A549 (cell line): ENCODE results near the gene MRPS18B. TPM values are rescaled to one million over a fixed set of nuclear protein-coding genes. Genes with fewer than 3 reads are reported as not detected.
A peak's percentile ranks its signal among the peaks of the same experiment; 100 is the strongest.

ENCODE experiments used
- ATAC-seq, 2 experiments: fragments of 200-7000 bp in 1 of 2; fragments of >200 bp in 1 of 2; cut with Nextera tagmentation in 1 of 2; cut with Tn5 transposase in 1 of 2; 3 replicates each; pipeline versions ENCODE4 v1.8.0 to v1.9.1; 2018 to 2020; ENCODE audit warnings: mild to moderate bottlenecking in 1 of 2, moderate library complexity in 1 of 2
- CTCF ChIA-PET: fragments of 300-600 bp; sonication (Branson Sonifier 250); formaldehyde crosslinking; extraction: SDS; loops from one replicate; lab custom pipeline; 2021; ENCODE audit warnings: antibody characterized with exemption, inconsistent platforms; lab: Yijun Ruan, JAX
- POLR2A ChIA-PET: fragments of 350-600 bp; formaldehyde crosslinking; extraction: SDS; loops from one replicate; lab custom pipeline; 2021; ENCODE audit warnings: antibody characterized with exemption, inconsistent platforms; lab: Yijun Ruan, JAX
- DNase-seq, 2 experiments: peaks; one replicate each; pipeline versions ENCODE4 v3.0.0 to v3.0.0-alpha.2; 2011 to 2016; ENCODE audit warnings: low read depth in 1 of 2, low spot score in 1 of 2
- FAIRE-seq: peaks from 2 replicates; lab custom pipeline; 2011; peaks lifted over from hg19 to GRCh38; lab: Jason Lieb, UNC
- H3K27ac ChIP-seq, 2 experiments: fragments of >200 bp; sonication (Bioruptor Twin); formaldehyde crosslinking; 3 replicates each; pipeline ENCODE4 v1.5.1; 2016 to 2017
- H3K4me1 ChIP-seq: fragments of >200 bp; sonication (Bioruptor Twin); formaldehyde crosslinking; 3 replicates; pipeline ENCODE4 v1.6.1; 2016
- H3K4me2 ChIP-seq: fragments of >200 bp; sonication (Bioruptor Twin); formaldehyde crosslinking; 3 replicates; pipeline ENCODE4 v1.6.1; 2016
- H3K4me3 ChIP-seq: fragments of >200 bp; sonication (Bioruptor Twin); formaldehyde crosslinking; 3 replicates; pipeline ENCODE4 v1.5.1; 2016
- H3K9me3 ChIP-seq: fragments of >200 bp; sonication (Bioruptor Twin); formaldehyde crosslinking; 3 replicates; pipeline ENCODE4 v1.6.1; 2016
- ATOH8 ChIP-seq: fragments of 250-450 bp; sonication (Bioruptor Pico); IDR thresholded peaks from 2 replicates; pipeline ENCODE4 v1.5.0; 2020; ENCODE audit warnings: low read depth, mild to moderate bottlenecking, moderate library complexity
- BHLHE40 ChIP-seq: IDR thresholded peaks from 2 replicates; pipeline ENCODE4 v1.6.1; 2012; ENCODE audit warnings: low read depth, low read length, inconsistent platforms
- CBX2 ChIP-seq: fragments of 200-600 bp; sonication (generic); IDR thresholded peaks from 2 replicates; pipeline ENCODE4 v1.6.1; 2016; ENCODE audit warnings: low read depth, mild to moderate bottlenecking, borderline replicate concordance
- CBX8 ChIP-seq: fragments of 200-600 bp; sonication (generic); IDR thresholded peaks from 2 replicates; pipeline ENCODE4 v1.6.1; 2016
- CEBPB ChIP-seq, 2 experiments: fragments of >200 bp in 1 of 2; sonication (Bioruptor Twin) in 1 of 2; formaldehyde crosslinking in 1 of 2; IDR thresholded peaks; 2 replicates each; pipeline ENCODE4 v1.6.1; 2012 to 2016
- CHD2 ChIP-seq: fragments of 150-350 bp; IDR thresholded peaks from 2 replicates; pipeline ENCODE4 v1.6.1; 2014; ENCODE audit warnings: low read length; ENCODE audit not compliant: partially characterized antibody
- CHD4 ChIP-seq: fragments of 200-600 bp; sonication (generic); IDR thresholded peaks from 2 replicates; pipeline ENCODE4 v1.6.1; 2016; ENCODE audit warnings: antibody characterized with exemption, mild to moderate bottlenecking, borderline replicate concordance
- E2F6 ChIP-seq: IDR thresholded peaks from 2 replicates; pipeline ENCODE4 v1.6.1; 2012; ENCODE audit warnings: low read depth, borderline replicate concordance
- EHF ChIP-seq: fragments of 250-450 bp; sonication (Bioruptor Pico); IDR thresholded peaks from 2 replicates; pipeline ENCODE4 v1.5.0; 2020; ENCODE audit warnings: mild to moderate bottlenecking
- EP300 ChIP-seq, 2 experiments: fragments of >200 bp; sonication (Bioruptor Twin); formaldehyde crosslinking; IDR thresholded peaks; 2 replicates in 1 of 2; 3 replicates in 1 of 2; pipeline ENCODE4 v1.6.1; 2016 to 2017
- ESRRA ChIP-seq: fragments of 150-350 bp; IDR thresholded peaks from 2 replicates; pipeline ENCODE4 v1.6.1; 2014; ENCODE audit warnings: mild to moderate bottlenecking, low read length, borderline replicate concordance
- FOSB ChIP-seq: fragments of 250-450 bp; sonication (Bioruptor Pico); IDR thresholded peaks from 2 replicates; pipeline ENCODE4 v1.5.0; 2020; ENCODE audit warnings: mild to moderate bottlenecking, moderate library complexity
- FOSL2 ChIP-seq, 2 experiments: fragments of 450-650 bp in 1 of 2; fragments of >200 bp in 1 of 2; sonication (Bioruptor Twin) in 1 of 2; formaldehyde crosslinking; IDR thresholded peaks; 2 replicates each; pipeline versions ENCODE4 v1.5.0 to v1.6.1; 2016 to 2020; ENCODE audit warnings: mild to moderate bottlenecking in 1 of 2, moderate library complexity in 1 of 2
- GATA3 ChIP-seq: IDR thresholded peaks from 2 replicates; pipeline ENCODE4 v1.6.1; 2012; ENCODE audit warnings: borderline replicate concordance
- HDAC2 ChIP-seq: fragments of 200-600 bp; sonication (generic); IDR thresholded peaks from 2 replicates; pipeline ENCODE4 v1.6.1; 2016
- HES2 ChIP-seq: fragments of >200 bp; sonication (Bioruptor Twin); formaldehyde crosslinking; IDR thresholded peaks from 2 replicates; pipeline ENCODE4 v1.6.1; 2016
- HEYL ChIP-seq: fragments of 250-450 bp; sonication (Bioruptor Pico); IDR thresholded peaks from 2 replicates; pipeline ENCODE4 v1.8.0; 2021; ENCODE audit warnings: mild to moderate bottlenecking, moderate library complexity
- HOXA7 ChIP-seq: fragments of 250-450 bp; sonication (Bioruptor Pico); IDR thresholded peaks from 2 replicates; pipeline ENCODE4 v1.5.0; 2020; ENCODE audit warnings: mild to moderate bottlenecking, moderate library complexity
- HOXB13 ChIP-seq: fragments of 250-450 bp; sonication (Bioruptor Pico); IDR thresholded peaks from 2 replicates; pipeline ENCODE4 v1.5.0; 2020; ENCODE audit warnings: low read depth, mild to moderate bottlenecking, moderate library complexity
- HOXB5 ChIP-seq: fragments of 250-450 bp; sonication (Bioruptor Pico); IDR thresholded peaks from 2 replicates; pipeline ENCODE4 v1.5.0; 2020; ENCODE audit warnings: mild to moderate bottlenecking, moderate library complexity
- JUN ChIP-seq, 2 experiments: fragments of >200 bp; sonication (Bioruptor Twin); formaldehyde crosslinking; IDR thresholded peaks; 2 replicates in 1 of 2; 3 replicates in 1 of 2; pipeline ENCODE4 v1.6.1; 2016 to 2017
- KDM1A ChIP-seq: fragments of 200-600 bp; sonication (generic); IDR thresholded peaks from 2 replicates; pipeline ENCODE4 v1.6.1; 2016; ENCODE audit warnings: low read depth, mild to moderate bottlenecking
- KDM5A ChIP-seq: fragments of 200-600 bp; sonication (generic); IDR thresholded peaks from 2 replicates; pipeline ENCODE4 v1.6.1; 2016; ENCODE audit warnings: antibody characterized with exemption, mild to moderate bottlenecking
- MAFK ChIP-seq: fragments of 450-650 bp; IDR thresholded peaks from 2 replicates; pipeline ENCODE4 v1.6.1; 2014; ENCODE audit not compliant: partially characterized antibody
- MAX ChIP-seq: IDR thresholded peaks from 2 replicates; pipeline ENCODE4 v1.6.1; 2012
- NFE2L2 ChIP-seq: fragments of 150-350 bp; conservative IDR thresholded peaks from 2 replicates; pipeline ENCODE4 v1.6.1; 2014; ENCODE audit warnings: low read length
- NPAS2 ChIP-seq: fragments of 250-450 bp; sonication (Bioruptor Pico); IDR thresholded peaks from 2 replicates; pipeline ENCODE4 v1.8.0; 2022; ENCODE audit warnings: mild to moderate bottlenecking, moderate library complexity, borderline replicate concordance
- PHF8 ChIP-seq: fragments of 200-600 bp; sonication (generic); IDR thresholded peaks from 2 replicates; pipeline ENCODE4 v1.6.1; 2016; ENCODE audit warnings: low read depth, mild to moderate bottlenecking, antibody characterized with exemption, moderate library complexity, borderline replicate concordance
- POLR2A ChIP-seq: IDR thresholded peaks from 2 replicates; pipeline ENCODE4 v1.6.1; 2012; ENCODE audit warnings: mild to moderate bottlenecking, low read length
- RFX5 ChIP-seq: fragments of 450-650 bp; IDR thresholded peaks from 2 replicates; pipeline ENCODE4 v1.7.1; 2014; ENCODE audit warnings: antibody characterized with exemption, mild to moderate bottlenecking, moderate library complexity
- RNF2 ChIP-seq: fragments of 200-600 bp; sonication (generic); IDR thresholded peaks from 2 replicates; pipeline ENCODE4 v1.6.1; 2016; ENCODE audit warnings: low read depth, mild to moderate bottlenecking, antibody characterized with exemption, moderate library complexity, borderline replicate concordance
- TP53 ChIP-seq: fragments of 250-450 bp; sonication (Bioruptor Pico); IDR thresholded peaks from 2 replicates; pipeline ENCODE4 v1.5.0; 2021; ENCODE audit warnings: mild to moderate bottlenecking, moderate library complexity
- USF2 ChIP-seq: fragments of 450-650 bp; IDR thresholded peaks from 2 replicates; pipeline ENCODE4 v1.6.1; 2014; ENCODE audit warnings: antibody characterized with exemption
- ZFP36 ChIP-seq: fragments of 450-650 bp; IDR thresholded peaks from 2 replicates; pipeline ENCODE4 v1.6.1; 2014; ENCODE audit warnings: borderline replicate concordance; ENCODE audit not compliant: partially characterized antibody
- ZNF302 ChIP-seq: fragments of 250-450 bp; sonication (Bioruptor Pico); IDR thresholded peaks from 2 replicates; pipeline ENCODE4 v1.9.0; 2021; ENCODE audit warnings: inconsistent platforms, mild to moderate bottlenecking, moderate library complexity
- WGBS: methylation state at CpG from one replicate; pipeline ENCODE4 v1.1.6; 2017; ENCODE audit errors: missing lambda C conversion rate; 5-methylcytosine and 5-hydroxymethylcytosine counted together
- polyA plus RNA-seq, 4 experiments: library from polyadenylated mRNA; depleted of rRNA in 3 of 4; stranded (reverse); fragments of >200 nt; fragmentation: RNase III in 1 of 4; extraction: RNeasy Plus Mini Kit Qiagen cat#74134 plus additional on column Dnase treatment in 1 of 4; gene quantifications; 2 replicates in 3 of 4; 3 replicates in 1 of 4; pipeline ENCODE4 v1.2.3, GENCODE V29; 2011 to 2017

Gene MRPS18B
- polyA plus RNA-seq, 2 of the 4 experiments (the other 2 are of a cell fraction) = 85.3 to 91.1 TPM

- WGBS = 87% methylated on average over 27 of the region's 27 CpGs
- DNase-seq (no peak), ATAC-seq (peak; percentile 57 to 59; a peak in 4 of 6 replicates), FAIRE-seq (no peak)
- H3K4me1 ChIP-seq = peaks cover 7% of the 10 kb centered on the region; the same call in 1 of the 3 replicates
- ChIA-PET CTCF (interaction anchor here (0.7 to 17.1 kb wide), 5 partner anchors 10 to 189 kb away, joined by 3 to 539 read pairs (median 9); partner anchors contain the start of genes MDC1 and TUBB), POLR2A (no interaction called here)
- H3K4me2 ChIP-seq = peak overlapping the region; percentile 85
- H3K27ac ChIP-seq = no peak overlapping the region
- TF ChIP-seq NFE2L2 = no peak
- TF ChIP-seq CBX8 = no peak
- TF ChIP-seq CEBPB (IDR thresholded peaks at IDR 0.05) = no peak
- no peak for TF ChIP-seq TP53 (CRISPR knock-in tag)
- no peak for TF ChIP-seq ZFP36
- no peak for TF ChIP-seq NPAS2 (CRISPR knock-in tag)
- TF ChIP-seq E2F6 = no peak
- TF ChIP-seq JUN (IDR thresholded peaks at IDR 0.05) = no peak
- no peak for TF ChIP-seq ATOH8
- no peak for TF ChIP-seq CHD2
- TF ChIP-seq EP300 (IDR thresholded peaks at IDR 0.05) = no peak
- TF ChIP-seq HOXB13 = no peak
- no peak for TF ChIP-seq HES2
- TF ChIP-seq KDM5A = no peak
- TF ChIP-seq ESRRA = no peak
- TF ChIP-seq BHLHE40 = no peak
- no peak for TF ChIP-seq MAFK
- no peak for TF ChIP-seq HEYL (CRISPR knock-in tag)
- H3K4me3 ChIP-seq = no peak overlapping the region
- H3K9me3 ChIP-seq = no peaks in the 10 kb centered on the region
Measured at GRCh38 chr6:30670760-30671527, 53.3 kb downstream of the MRPS18B start.

GRCh38 chr6:30672445-30673253 lies 55.0 kb downstream of the MRPS18B start, which contains the start of gene DHX16:
Gene DHX16, minus strand, starts transcription at chr6:30673006. Its CDS starts 165 bp downstream, at chr6:30672841.
- H3K9me3 ChIP-seq = no peaks in the 10 kb centered on the region
- DNase-seq (peak; percentile 82 to 97), FAIRE-seq (no peak), ATAC-seq (peak; percentile 89 to 91)
- H3K27ac ChIP-seq = peak within 1 kb of the TSS; percentile 78 to 90
- ChIA-PET CTCF (interaction anchor here (0.6 to 17.1 kb wide), 25 partner anchors 8 to 509 kb away, joined by 3 to 539 read pairs (median 4); partner anchors contain the start of genes ATAT1, MDC1 and TUBB), POLR2A (interaction anchor here (0.6 to 1.2 kb wide), 5 partner anchors 49 to 68 kb away, joined by 3 to 5 read pairs (median 3); partner anchors contain the start of genes MRPS18B and PPP1R10)
- H3K4me2 ChIP-seq = peak within 1 kb of the TSS; percentile 85
- peaks cover 7% of the 10 kb centered on the region; the same call in 1 of the 3 replicates for H3K4me1 ChIP-seq
- H3K4me3 ChIP-seq = peak within 1 kb of the TSS; percentile 79
- WGBS = 3% methylated on average over 24 of the region's 57 CpGs
- TF ChIP-seq CBX2 = no peak
- no peak for TF ChIP-seq EHF
- TF ChIP-seq KDM5A = peak; percentile 60; the same call in 1 of the 2 replicates
- TF ChIP-seq NFE2L2 = no peak
- no peak for TF ChIP-seq RFX5
- TF ChIP-seq GATA3 = no peak
- no peak for TF ChIP-seq FOSL2 (IDR thresholded peaks at IDR 0.05)
- no peak for TF ChIP-seq FOSL2 (CRISPR knock-in tag; IDR thresholded peaks at IDR 0.05)
- no peak for TF ChIP-seq KDM1A
- TF ChIP-seq CHD2 = peak; percentile 77
- TF ChIP-seq EP300 (IDR thresholded peaks at IDR 0.05) = no peak
- no peak for TF ChIP-seq HDAC2
- no peak for TF ChIP-seq ZNF302 (CRISPR knock-in tag)
- TF ChIP-seq PHF8 = 0 out of 2 replicates have a peak, but pooled peaks have one; percentile 37
- TF ChIP-seq NPAS2 (CRISPR knock-in tag) = no peak
- TF ChIP-seq FOSB (CRISPR knock-in tag) = no peak
- TF ChIP-seq USF2 = no peak
- no peak for TF ChIP-seq HOXB5 (CRISPR knock-in tag)
- peak; percentile 24 for TF ChIP-seq POLR2A
- TF ChIP-seq RNF2 = no peak
- no peak for TF ChIP-seq CHD4
- peak; percentile 73 for TF ChIP-seq MAX
- TF ChIP-seq HOXA7 (CRISPR knock-in tag) = no peak
